Uterus (tissue), 4 donors: Measurements from ENCODE around the gene SYTL4. TPM values are rescaled to one million over a fixed set of nuclear protein-coding genes. Genes with fewer than 3 reads are reported as not detected.

Experiments used
- DNase-seq, 2 donors: peaks; one replicate each; pipeline ENCODE4 v3.0.0-alpha.2; 2019 to 2020
- H3K27ac ChIP-seq, 2 donors: fragments of 200-600 bp; sonication (generic); 1 replicate in 1 of 2; 2 replicates in 1 of 2; pipeline ENCODE4 v1.5.1; 2016 to 2018
- H3K27me3 ChIP-seq, 2 donors: fragments of 200-600 bp; sonication (generic); one replicate each; pipeline ENCODE4 v1.5.1; 2018 to 2019; ENCODE audit warnings: control low read depth in 1 of 2
- H3K36me3 ChIP-seq, 2 donors: fragments of 200-600 bp; sonication (generic); one replicate each; pipeline ENCODE4 v1.5.1; 2019; ENCODE audit warnings: control low read depth in 1 of 2
- H3K4me1 ChIP-seq, 2 donors: fragments of 200-600 bp; sonication (generic); one replicate each; pipeline ENCODE4 v1.5.1; 2018 to 2019; ENCODE audit warnings: control low read depth in 1 of 2
- H3K4me3 ChIP-seq, 2 donors: fragments of 200-600 bp; sonication (generic); 1 replicate in 1 of 2; 2 replicates in 1 of 2; pipeline ENCODE4 v1.5.1; 2018 to 2019; ENCODE audit warnings: mild to moderate bottlenecking in 1 of 2
- H3K9me3 ChIP-seq, 2 donors: fragments of 200-600 bp; sonication (generic); one replicate each; pipeline ENCODE4 v1.5.1; 2019; ENCODE audit warnings: control low read depth in 1 of 2
- POLR2A ChIP-seq, 2 donors: fragments of 450-650 bp; IDR thresholded peaks; one replicate each; pipeline ENCODE4 v1.6.1; 2016; ENCODE audit warnings: antibody characterized with exemption in 2 of 2, mild to moderate bottlenecking in 1 of 2, moderate library complexity in 1 of 2
- intact Hi-C: fragments of 100-400 bp; cut with DNase I; formaldehyde crosslinking; loops from one replicate; pipeline ENCODE4 v1.15.1; 2023; ENCODE audit warnings: low total_unique reads
- total RNA-seq, 4 donors: library from RNA; depleted of rRNA in 3 of 4; stranded (reverse); fragments of >200 nt in 3 of 4; gene quantifications; one replicate each; pipeline versions ENCODE4 v1.1.0 to v1.2.4, GENCODE V29; 2014 to 2023
- TF ChIP-seq, protein P1 (sequence below), 4 experiments: fragments of 200-600 bp in 2 of 4; fragments of 450-650 bp in 2 of 4; sonication (generic) in 2 of 4; IDR thresholded peaks; one replicate each; pipeline ENCODE4 v1.5.1; 2016 to 2019; ENCODE audit warnings: antibody characterized with exemption in 4 of 4, mild to moderate bottlenecking in 2 of 4, moderate library complexity in 1 of 4
- donor health status: DM: yes; HTN: yes; CAD: no.

The SYTL4 gene
- total RNA-seq, 4 donors from 2014 or later = 48.0 to 169 (median 83.8) TPM

DNA sequence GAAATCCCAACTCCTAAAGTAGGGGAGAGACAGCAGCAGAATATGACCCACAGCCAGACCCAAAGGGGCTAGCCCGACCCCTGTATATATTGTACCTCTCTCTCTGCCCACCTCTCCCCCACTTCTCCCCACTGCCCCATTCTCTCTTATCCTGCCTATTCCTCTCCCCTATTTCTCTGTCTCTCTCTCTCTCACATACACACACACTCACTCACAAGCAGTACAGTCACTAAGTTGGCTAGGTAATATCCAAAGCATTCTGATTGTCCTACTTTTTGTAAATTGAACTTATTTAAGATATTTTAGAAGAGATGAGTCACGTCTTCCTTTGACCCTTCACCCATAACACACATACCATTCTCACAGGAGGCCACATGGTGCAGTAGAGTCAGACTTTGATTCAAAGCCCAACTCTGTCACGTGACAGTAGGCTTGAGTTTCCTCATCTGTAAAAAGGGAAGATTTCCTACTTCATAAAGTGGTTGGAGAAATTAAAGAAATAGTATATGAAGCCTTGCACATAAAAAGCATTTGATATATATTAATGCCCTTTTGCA, 58.4 kb downstream of the SYTL4 start:
- Histone ChIP-seq H3K9me3 (no peaks in the 10 kb centered on the region), H3K36me3 (no peaks in the 10 kb centered on the region), H3K27ac (peak overlapping the region in 1 of 2 donors; percentile 2), H3K4me1 (no peaks in the 10 kb centered on the region), H3K27me3 (no peaks in the 10 kb centered on the region), H3K4me3 (no peak overlapping the region)
- TF ChIP-seq, protein P1, sequence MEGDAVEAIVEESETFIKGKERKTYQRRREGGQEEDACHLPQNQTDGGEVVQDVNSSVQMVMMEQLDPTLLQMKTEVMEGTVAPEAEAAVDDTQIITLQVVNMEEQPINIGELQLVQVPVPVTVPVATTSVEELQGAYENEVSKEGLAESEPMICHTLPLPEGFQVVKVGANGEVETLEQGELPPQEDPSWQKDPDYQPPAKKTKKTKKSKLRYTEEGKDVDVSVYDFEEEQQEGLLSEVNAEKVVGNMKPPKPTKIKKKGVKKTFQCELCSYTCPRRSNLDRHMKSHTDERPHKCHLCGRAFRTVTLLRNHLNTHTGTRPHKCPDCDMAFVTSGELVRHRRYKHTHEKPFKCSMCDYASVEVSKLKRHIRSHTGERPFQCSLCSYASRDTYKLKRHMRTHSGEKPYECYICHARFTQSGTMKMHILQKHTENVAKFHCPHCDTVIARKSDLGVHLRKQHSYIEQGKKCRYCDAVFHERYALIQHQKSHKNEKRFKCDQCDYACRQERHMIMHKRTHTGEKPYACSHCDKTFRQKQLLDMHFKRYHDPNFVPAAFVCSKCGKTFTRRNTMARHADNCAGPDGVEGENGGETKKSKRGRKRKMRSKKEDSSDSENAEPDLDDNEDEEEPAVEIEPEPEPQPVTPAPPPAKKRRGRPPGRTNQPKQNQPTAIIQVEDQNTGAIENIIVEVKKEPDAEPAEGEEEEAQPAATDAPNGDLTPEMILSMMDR (IDR thresholded peaks at IDR 0.05) = no peak
- TF ChIP-seq POLR2A (IDR thresholded peaks at IDR 0.05) = no peak
- no peak for DNase-seq
- intact Hi-C loops = no loop called here

DNA sequence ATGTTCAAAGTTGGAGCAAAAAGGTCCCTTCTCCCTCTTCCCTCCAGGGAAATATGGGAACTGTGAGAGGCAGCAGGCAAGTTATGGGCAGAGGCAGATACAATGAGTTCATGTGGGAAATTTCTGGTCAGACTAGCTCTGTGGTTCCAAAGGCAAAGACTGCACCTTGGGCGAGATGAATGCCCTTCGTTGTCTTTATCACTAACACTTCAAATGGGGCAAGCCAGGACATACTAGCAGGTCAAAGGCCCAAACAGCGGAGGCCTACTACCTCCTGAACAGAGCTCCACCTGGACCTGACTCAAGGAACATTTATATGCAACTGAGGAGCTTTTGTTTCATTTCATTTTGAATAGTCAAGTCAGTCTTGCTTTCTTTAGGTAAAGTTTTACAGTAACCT, 59.0 kb downstream of the SYTL4 start:
- no peak for DNase-seq
- TF ChIP-seq POLR2A (IDR thresholded peaks at IDR 0.05) = no peak
- Histone ChIP-seq H3K4me1 (no peaks in the 10 kb centered on the region), H3K9me3 (no peaks in the 10 kb centered on the region), H3K27ac (peak overlapping the region in 1 of 2 donors; percentile 2), H3K36me3 (no peaks in the 10 kb centered on the region), H3K4me3 (no peak overlapping the region), H3K27me3 (no peaks in the 10 kb centered on the region)
- intact Hi-C loops = no loop called here

DNA sequence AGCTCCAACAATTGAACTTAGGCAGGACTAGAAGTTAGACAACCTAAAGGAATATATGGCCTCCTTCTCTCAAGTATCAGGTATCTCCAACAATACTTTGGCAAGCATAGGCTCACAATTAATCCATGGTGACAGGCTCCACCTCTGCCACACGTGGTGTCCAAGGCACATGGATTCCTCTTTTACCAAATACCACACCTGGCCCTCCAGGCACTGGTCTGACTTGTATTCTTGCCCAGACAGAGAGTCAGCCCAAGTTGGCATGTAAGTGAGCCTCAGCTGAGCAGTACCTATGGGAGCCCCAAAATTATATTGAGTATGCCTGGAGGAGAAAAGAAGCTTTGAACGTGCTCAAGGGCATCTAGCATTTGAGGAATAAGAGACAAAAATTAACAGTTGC, 68.3 kb downstream of the SYTL4 start:
- no peak for DNase-seq
- Histone ChIP-seq H3K36me3 (no peaks in the 10 kb centered on the region), H3K4me3 (no peak overlapping the region), H3K27ac (no peak overlapping the region), H3K9me3 (no peaks in the 10 kb centered on the region), H3K27me3 (no peaks in the 10 kb centered on the region), H3K4me1 (no peaks in the 10 kb centered on the region)
- TF ChIP-seq, protein P1 (IDR thresholded peaks at IDR 0.05) = no peak
- no peak for TF ChIP-seq POLR2A (IDR thresholded peaks at IDR 0.05)
- intact Hi-C loops = no loop called here

DNA sequence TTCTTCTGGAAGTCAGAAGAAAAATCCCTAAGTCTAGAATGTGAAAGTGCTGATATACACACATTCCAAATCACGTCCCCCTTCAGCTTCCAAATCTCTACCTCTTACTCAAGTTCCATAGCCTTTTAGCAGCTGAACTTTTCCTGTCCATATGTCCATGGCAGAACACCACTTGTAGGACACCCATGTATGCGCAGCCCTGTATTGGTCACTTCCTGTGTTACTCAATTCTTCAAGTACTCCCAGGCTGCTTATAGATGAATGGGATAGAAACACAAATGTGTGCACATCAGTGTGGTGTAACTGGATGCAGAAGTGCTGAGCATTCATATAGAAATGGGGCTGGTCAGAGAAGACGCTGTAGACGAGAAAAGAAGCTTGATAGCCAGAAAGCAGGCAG, 69.1 kb downstream of the SYTL4 start:
- Histone ChIP-seq H3K27me3 (no peaks in the 10 kb centered on the region), H3K36me3 (no peaks in the 10 kb centered on the region), H3K27ac (no peak overlapping the region), H3K9me3 (no peaks in the 10 kb centered on the region), H3K4me3 (no peak overlapping the region), H3K4me1 (no peaks in the 10 kb centered on the region)
- no peak for DNase-seq
- TF ChIP-seq, protein P1 (IDR thresholded peaks at IDR 0.05) = no peak
- no peak for TF ChIP-seq POLR2A (IDR thresholded peaks at IDR 0.05)
- intact Hi-C loops = no loop called here

DNA sequence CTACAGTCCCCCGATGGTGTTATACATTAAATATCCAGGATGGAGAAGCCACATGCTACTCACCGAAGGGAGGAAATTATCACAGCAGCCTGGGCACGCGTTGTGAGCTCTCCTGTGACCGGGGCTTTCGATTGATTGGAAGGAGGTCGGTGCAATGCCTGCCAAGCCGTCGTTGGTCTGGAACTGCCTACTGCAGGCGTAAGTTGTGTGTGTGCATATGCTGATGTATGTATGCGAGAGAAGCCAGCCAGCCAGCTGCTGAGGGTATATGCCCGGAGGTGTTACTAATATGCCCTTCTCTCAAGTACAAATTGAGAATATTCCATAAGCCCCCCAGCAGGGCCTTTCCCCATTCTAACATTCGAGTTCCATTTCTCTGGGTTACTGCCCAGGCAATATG, 69.8 kb downstream of the SYTL4 start:
- Histone ChIP-seq H3K27me3 (no peaks in the 10 kb centered on the region), H3K4me3 (no peak overlapping the region), H3K27ac (no peak overlapping the region), H3K36me3 (no peaks in the 10 kb centered on the region), H3K9me3 (no peaks in the 10 kb centered on the region), H3K4me1 (no peaks in the 10 kb centered on the region)
- intact Hi-C loops = no loop called here
- TF ChIP-seq, protein P1 (IDR thresholded peaks at IDR 0.05) = no peak
- no peak for TF ChIP-seq POLR2A (IDR thresholded peaks at IDR 0.05)
- DNase-seq = no peak
